Omental fat pad (tissue), 4 donors: ENCODE results near the gene ZFYVE21. TPM values are rescaled to one million over a fixed set of nuclear protein-coding genes. Genes with fewer than 3 reads are reported as not detected.
"Not testable (repeated sequence)": the region's sequence is repeated elsewhere in the genome, so short reads cannot be mapped to it uniquely, and the experiment has no call there.

Experiments used
- ATAC-seq: fragments of 150-250 bp; one replicate; pipeline ENCODE4 v1.9.1; 2016; ENCODE audit warnings: mild to moderate bottlenecking, moderate library complexity; ENCODE audit not compliant: low FRiP score
- DNase-seq: peaks from one replicate; pipeline ENCODE4 v3.0.0-alpha.2; 2019; ENCODE audit warnings: low spot score
- CTCF ChIP-seq, 3 donors: fragments of 450-650 bp; IDR thresholded peaks; one replicate each; pipeline ENCODE4 v1.5.1; 2016 to 2017; ENCODE audit warnings: antibody characterized with exemption in 3 of 3, mild to moderate bottlenecking in 3 of 3, moderate library complexity in 2 of 3
- total RNA-seq, 4 donors: library from RNA; depleted of rRNA; stranded (reverse); fragments of >200 nt; gene quantifications; one replicate each; pipeline ENCODE4 v1.1.0, GENCODE V29; 2016

ZFYVE21 gene
- total RNA-seq, 4 donors from 2014 or later, result 66.1 to 145 (median 97.1) TPM

- TF ChIP-seq CTCF (IDR thresholded peaks at IDR 0.05), result no peak
- no peak for DNase-seq
- no peak for ATAC-seq
Measured at GRCh38 chr14:103767336-103767894, 51.8 kb downstream of the ZFYVE21 start.

- DNase-seq, result no peak
- no peak for TF ChIP-seq CTCF (IDR thresholded peaks at IDR 0.05)
- no peak for ATAC-seq
Measured at GRCh38 chr14:103770500-103770899, 54.9 kb downstream of the ZFYVE21 start.

- ATAC-seq (no peak), DNase-seq (no peak)
- TF ChIP-seq CTCF (IDR thresholded peaks at IDR 0.05), result no peak
Measured at GRCh38 chr14:103770902-103771301, 55.3 kb downstream of the ZFYVE21 start.

GRCh38 chr14:103772078-103772712 lies 56.6 kb downstream of the ZFYVE21 start:
- TF ChIP-seq CTCF (IDR thresholded peaks at IDR 0.05), result no peak
- DNase-seq, result no peak
- ATAC-seq, result no peak

- no peak for DNase-seq
- no peak for TF ChIP-seq CTCF (IDR thresholded peaks at IDR 0.05)
- no peak for ATAC-seq
Measured at GRCh38 chr14:103773521-103773920, 57.9 kb downstream of the ZFYVE21 start.

- no peak for TF ChIP-seq CTCF (IDR thresholded peaks at IDR 0.05)
- ATAC-seq (no peak), DNase-seq (no peak)
Measured at GRCh38 chr14:103775506-103775905, 59.9 kb downstream of the ZFYVE21 start.

- not testable (repeated sequence) for ATAC-seq, DNase-seq
Measured at GRCh38 chr14:103776319-103776718, 60.7 kb downstream of the ZFYVE21 start.
